Lower lobe of right lung (tissue), 2 donors: ENCODE results near the gene C6orf120. TPM values are rescaled to one million over a fixed set of nuclear protein-coding genes. Genes with fewer than 3 reads are reported as not detected.
A peak's percentile ranks its signal among the peaks of the same experiment; 100 is the strongest.

Source experiments
- ATAC-seq, 2 donors: fragments of 200-7000 bp; cut with Tn5 transposase; one replicate each; pipeline ENCODE4 v1.9.1; 2020 to 2022; ENCODE audit warnings: mild to moderate bottlenecking in 2 of 2, moderate library complexity in 2 of 2
- DNase-seq: peaks from one replicate; pipeline ENCODE4 v3.0.0-alpha.2; 2020
- H3K27ac ChIP-seq: fragments of 200-600 bp; one replicate; pipeline ENCODE4 v1.8.0; 2022
- H3K27me3 ChIP-seq: fragments of 200-600 bp; one replicate; pipeline ENCODE4 v1.8.0; 2022; ENCODE audit warnings: low read depth
- H3K36me3 ChIP-seq: fragments of 200-600 bp; one replicate; pipeline ENCODE4 v1.8.0; 2022; ENCODE audit warnings: mild to moderate bottlenecking
- H3K4me1 ChIP-seq: fragments of 200-600 bp; one replicate; pipeline ENCODE4 v1.8.0; 2022
- H3K4me3 ChIP-seq: fragments of 200-600 bp; one replicate; pipeline ENCODE4 v1.8.0; 2022; ENCODE audit warnings: mild to moderate bottlenecking
- H3K9me3 ChIP-seq: fragments of 200-600 bp; one replicate; pipeline ENCODE4 v1.8.0; 2022
- CTCF ChIP-seq: fragments of 200-600 bp; IDR thresholded peaks from one replicate; pipeline ENCODE4 v1.8.0; 2022; ENCODE audit warnings: antibody characterized with exemption, mild to moderate bottlenecking
- intact Hi-C: fragments of 100-400 bp; cut with DNase I; formaldehyde crosslinking; loops from one replicate; pipeline ENCODE4 v1.11.0; 2022
- total RNA-seq: library from RNA; stranded (reverse); fragmentation: NEBNext Ultra II Directional; extraction: Animal tissue kit (Norgen Biotek cat#: 25700); gene quantifications from one replicate; pipeline ENCODE4 v1.2.1, GENCODE V29; 2021
- donor health status: DM: no; HTN: yes; CAD: no; lungs with severe emphysema.

C6orf120 gene
- total RNA-seq, 1 donor from 2014 or later: 22.2 TPM

GRCh38 chr6:169720207-169720855 lies 18.4 kb downstream of the C6orf120 start:
- ATAC-seq (no peak), DNase-seq (no peak)
- intact Hi-C loops: no loop called here
- no peaks in the 10 kb centered on the region for H3K9me3 ChIP-seq
- H3K4me1 ChIP-seq: peaks cover 22% of the 10 kb centered on the region
- H3K27ac ChIP-seq: no peak overlapping the region
- peaks cover 37% of the 10 kb centered on the region for H3K36me3 ChIP-seq
- TF ChIP-seq CTCF: no peak
- H3K27me3 ChIP-seq: no peaks in the 10 kb centered on the region
- no peak overlapping the region for H3K4me3 ChIP-seq

- DNase-seq (peak; percentile 64), ATAC-seq (peak; percentile 62 to 64)
- Histone ChIP-seq H3K27me3 (no peaks in the 10 kb centered on the region), H3K4me1 (peaks cover 24% of the 10 kb centered on the region), H3K36me3 (peaks cover 15% of the 10 kb centered on the region), H3K4me3 (peak overlapping the region; percentile 73), H3K27ac (peak overlapping the region; percentile 88), H3K9me3 (no peaks in the 10 kb centered on the region)
- no peak for TF ChIP-seq CTCF
- intact Hi-C loops: no loop called here
Observed at GRCh38 chr6:169722362-169723199, 20.7 kb downstream of the C6orf120 start.

- DNase-seq: peak; percentile 85
- intact Hi-C loops: no loop called here
Observed at GRCh38 chr6:169723200-169723909, 21.4 kb downstream of the C6orf120 start.

DNA sequence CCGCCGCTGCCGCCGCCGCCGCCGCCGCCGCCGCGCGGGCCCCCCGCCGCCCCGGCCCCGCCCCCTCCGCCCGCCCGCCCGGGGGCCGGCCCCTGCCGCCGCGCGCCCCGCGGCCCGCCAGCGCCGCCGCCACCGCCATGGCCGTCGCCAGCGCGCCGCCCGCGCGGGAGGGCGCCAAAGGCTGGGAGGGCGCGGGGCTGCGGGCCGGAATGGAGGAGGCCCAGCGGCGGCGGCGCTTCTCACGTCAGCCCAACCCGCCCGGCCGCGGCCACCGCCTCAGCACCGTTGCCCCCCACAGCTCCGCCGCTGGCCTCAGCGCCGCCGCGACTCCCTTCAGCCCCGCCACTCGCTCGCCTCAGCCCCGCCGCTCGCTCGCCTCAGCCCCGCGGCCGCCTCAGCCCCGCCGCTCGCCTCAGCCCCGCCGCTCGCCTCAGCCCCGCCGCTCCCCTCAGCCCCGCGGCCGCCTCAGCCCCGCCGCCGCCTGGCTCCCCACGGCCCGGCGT lies 22.1 kb downstream of the C6orf120 start:
- H3K4me3 ChIP-seq: peak overlapping the region; percentile 68
- peaks cover 1% of the 10 kb centered on the region for H3K36me3 ChIP-seq
- TF ChIP-seq CTCF: no peak
- intact Hi-C loops: no loop called here
- peak overlapping the region; percentile 80 for H3K27ac ChIP-seq
- peaks cover 24% of the 10 kb centered on the region for H3K4me1 ChIP-seq
- no peaks in the 10 kb centered on the region for H3K9me3 ChIP-seq
- no peaks in the 10 kb centered on the region for H3K27me3 ChIP-seq
- DNase-seq: peak; percentile 58
- ATAC-seq: peak; percentile 4 to 33

More at GRCh38 chr6:169723200-169723909, 21.4 kb downstream of the C6orf120 start:
- Histone ChIP-seq H3K36me3 (peaks cover 8% of the 10 kb centered on the region), H3K27me3 (no peaks in the 10 kb centered on the region), H3K4me1 (peaks cover 24% of the 10 kb centered on the region), H3K9me3 (no peaks in the 10 kb centered on the region), H3K27ac (peak overlapping the region; percentile 88), H3K4me3 (peak overlapping the region; percentile 73)
- ATAC-seq: peak; percentile 77 to 78
- no peak for TF ChIP-seq CTCF

GRCh38 chr6:169724494-169725124 lies 22.7 kb downstream of the C6orf120 start, which contains the start of gene PHF10:
Gene PHF10 (minus strand): TSS chr6:169724500. CDS start chr6:169723931, 569 bp downstream.
- Histone ChIP-seq H3K4me3 (peak within 1 kb of the TSS; percentile 73), H3K27me3 (no peaks in the 10 kb centered on the region), H3K27ac (peak within 1 kb of the TSS; percentile 89), H3K9me3 (no peaks in the 10 kb centered on the region), H3K4me1 (peaks cover 24% of the 10 kb centered on the region), H3K36me3 (no peaks in the 10 kb centered on the region)
- intact Hi-C loops: no loop called here
- peak; percentile 62 for DNase-seq
- TF ChIP-seq CTCF: no peak
- ATAC-seq: peak; percentile 71
